ENCODE data around the gene SERGEF. TPM values are rescaled to one million over a fixed set of nuclear protein-coding genes. Genes with fewer than 3 reads are reported as not detected.
"Not testable (repeated sequence)": the region's sequence is repeated elsewhere in the genome, so short reads cannot be mapped to it uniquely, and the experiment has no call there.

Gene SERGEF
- polyA plus RNA-seq, 2 of the 4 experiments (the other 2 are of a cell fraction) = 20.7 to 24.1 TPM

- no peak for ATAC-seq
- Histone ChIP-seq H3K9me3 (peaks cover 5% of the 10 kb centered on the region), H3K27ac (no peak overlapping the region), H3K4me2 (no peak overlapping the region), H3K4me1 (no peaks in the 10 kb centered on the region), H3K4me3 (no peak overlapping the region)
- ChIA-PET CTCF (interaction anchor here (0.9 to 2.7 kb wide), 5 partner anchors 11 to 107 kb away, joined by 3 to 7 read pairs (median 4); no protein-coding TSS in a partner anchor), POLR2A (no interaction called here)
- DNase-seq (ENCODE audit: low read depth in 1 of 2, low spot score in 1 of 2) = no peak
- TF ChIP-seq CBX8 (IDR thresholded peaks at IDR 0.05) = no peak
- no peak for TF ChIP-seq TP53 (CRISPR knock-in tag; IDR thresholded peaks at IDR 0.05)
- no peak for TF ChIP-seq NR3C1 (IDR thresholded peaks at IDR 0.05)
- TF ChIP-seq MYC (IDR thresholded peaks at IDR 0.05; ENCODE audit: borderline replicate concordance, low read length) = no peak
- no peak for TF ChIP-seq MAZ (IDR thresholded peaks at IDR 0.05; ENCODE audit: borderline replicate concordance, low read depth, low read length)
- no peak for TF ChIP-seq KDM1A (IDR thresholded peaks at IDR 0.05; ENCODE audit: low read depth)
- no peak for TF ChIP-seq CHD2 (IDR thresholded peaks at IDR 0.05; ENCODE audit: low read length, partially characterized antibody)
- TF ChIP-seq ZC3H11A (IDR thresholded peaks at IDR 0.05) = no peak
- TF ChIP-seq EHMT2 (IDR thresholded peaks at IDR 0.05; ENCODE audit: low read depth) = no peak
- TF ChIP-seq RAD21 (conservative IDR thresholded peaks at IDR 0.05 in 1 of 2, IDR thresholded peaks at IDR 0.05 in 1 of 2) = no peak
- FAIRE-seq = no peak
- WGBS (ENCODE audit: missing lambda C conversion rate) = 83% methylated on average over 2 of the region's 2 CpGs
Measured at GRCh38 chr11:17873586-17873985, 139.3 kb downstream of the SERGEF start.

GRCh38 chr11:17868398-17868797 lies 144.4 kb downstream of the SERGEF start:
- H3K9me3 ChIP-seq; H3K4me2 ChIP-seq; H3K4me1 ChIP-seq; CTCF ChIA-PET; POLR2A ChIA-PET; H3K4me3 ChIP-seq; H3K27ac ChIP-seq; ATAC-seq; FAIRE-seq; DNase-seq (ENCODE audit: low read depth in 1 of 2, low spot score in 1 of 2): not testable (repeated sequence)
- 82% methylated on average over 3 of the region's 3 CpGs for WGBS (ENCODE audit: missing lambda C conversion rate)

DNA sequence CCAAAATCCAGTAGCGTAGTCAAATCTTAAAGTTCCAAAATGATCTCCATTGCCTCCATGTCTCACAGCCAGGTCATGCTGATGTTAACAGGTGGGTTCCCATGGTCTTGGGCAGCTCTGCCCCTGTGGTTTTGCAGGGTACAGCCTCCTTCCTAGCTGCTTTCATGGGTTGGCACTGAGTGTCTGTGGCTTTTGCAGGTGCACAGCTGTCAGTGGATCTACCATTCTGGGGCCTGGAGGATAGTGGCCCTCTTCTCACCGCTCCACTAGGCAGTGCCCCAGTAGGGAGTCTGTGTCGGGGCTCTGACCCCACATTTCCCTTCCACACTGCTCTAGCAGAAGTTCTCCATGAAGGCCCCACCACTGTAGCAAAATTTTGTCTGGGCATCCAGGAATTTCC lies 145.5 kb downstream of the SERGEF start:
- Histone ChIP-seq H3K27ac (no peak overlapping the region), H3K4me1 (no peaks in the 10 kb centered on the region), H3K4me3 (no peak overlapping the region), H3K4me2 (no peak overlapping the region), H3K9me3 (peaks cover 8% of the 10 kb centered on the region)
- ChIA-PET POLR2A (no interaction called here), CTCF (no interaction called here)
- 90% methylated on average over 3 of the region's 3 CpGs for WGBS (ENCODE audit: missing lambda C conversion rate)
- ATAC-seq (no peak), FAIRE-seq (no peak), DNase-seq (ENCODE audit: low read depth in 1 of 2, low spot score in 1 of 2) (no peak)
- TF ChIP-seq PHF8 (IDR thresholded peaks at IDR 0.05; ENCODE audit: borderline replicate concordance, low read depth) (no peak), RNF2 (IDR thresholded peaks at IDR 0.05; ENCODE audit: borderline replicate concordance, low read depth) (no peak), SREBF2 (IDR thresholded peaks at IDR 0.05) (no peak), FOSB (CRISPR knock-in tag; IDR thresholded peaks at IDR 0.05) (no peak), HOXB13 (CRISPR knock-in tag; IDR thresholded peaks at IDR 0.05; ENCODE audit: low read depth) (no peak), GATA3 (IDR thresholded peaks at IDR 0.05; ENCODE audit: borderline replicate concordance) (no peak), JUN (IDR thresholded peaks at IDR 0.05) (no peak), BCL3 (IDR thresholded peaks at IDR 0.05) (no peak), RAD21 (conservative IDR thresholded peaks at IDR 0.05 in 1 of 2, IDR thresholded peaks at IDR 0.05 in 1 of 2) (no peak), HEYL (CRISPR knock-in tag; IDR thresholded peaks at IDR 0.05) (no peak), MAZ (IDR thresholded peaks at IDR 0.05; ENCODE audit: borderline replicate concordance, low read depth, low read length) (no peak), CBX2 (IDR thresholded peaks at IDR 0.05; ENCODE audit: borderline replicate concordance, low read depth) (no peak), KDM5A (IDR thresholded peaks at IDR 0.05) (no peak), FOSL2 (IDR thresholded peaks at IDR 0.05) (no peak), FOSL2 (CRISPR knock-in tag; IDR thresholded peaks at IDR 0.05) (no peak), FOXS1 (CRISPR knock-in tag; IDR thresholded peaks at IDR 0.05) (no peak), KDM1A (IDR thresholded peaks at IDR 0.05; ENCODE audit: low read depth) (no peak), ZNF302 (CRISPR knock-in tag; IDR thresholded peaks at IDR 0.05) (no peak)
- TF ChIP-seq, protein P1, sequence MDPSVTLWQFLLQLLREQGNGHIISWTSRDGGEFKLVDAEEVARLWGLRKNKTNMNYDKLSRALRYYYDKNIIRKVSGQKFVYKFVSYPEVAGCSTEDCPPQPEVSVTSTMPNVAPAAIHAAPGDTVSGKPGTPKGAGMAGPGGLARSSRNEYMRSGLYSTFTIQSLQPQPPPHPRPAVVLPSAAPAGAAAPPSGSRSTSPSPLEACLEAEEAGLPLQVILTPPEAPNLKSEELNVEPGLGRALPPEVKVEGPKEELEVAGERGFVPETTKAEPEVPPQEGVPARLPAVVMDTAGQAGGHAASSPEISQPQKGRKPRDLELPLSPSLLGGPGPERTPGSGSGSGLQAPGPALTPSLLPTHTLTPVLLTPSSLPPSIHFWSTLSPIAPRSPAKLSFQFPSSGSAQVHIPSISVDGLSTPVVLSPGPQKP (IDR thresholded peaks at IDR 0.05; ENCODE audit: low read depth, low read length) = no peak
- TF ChIP-seq, protein P2, sequence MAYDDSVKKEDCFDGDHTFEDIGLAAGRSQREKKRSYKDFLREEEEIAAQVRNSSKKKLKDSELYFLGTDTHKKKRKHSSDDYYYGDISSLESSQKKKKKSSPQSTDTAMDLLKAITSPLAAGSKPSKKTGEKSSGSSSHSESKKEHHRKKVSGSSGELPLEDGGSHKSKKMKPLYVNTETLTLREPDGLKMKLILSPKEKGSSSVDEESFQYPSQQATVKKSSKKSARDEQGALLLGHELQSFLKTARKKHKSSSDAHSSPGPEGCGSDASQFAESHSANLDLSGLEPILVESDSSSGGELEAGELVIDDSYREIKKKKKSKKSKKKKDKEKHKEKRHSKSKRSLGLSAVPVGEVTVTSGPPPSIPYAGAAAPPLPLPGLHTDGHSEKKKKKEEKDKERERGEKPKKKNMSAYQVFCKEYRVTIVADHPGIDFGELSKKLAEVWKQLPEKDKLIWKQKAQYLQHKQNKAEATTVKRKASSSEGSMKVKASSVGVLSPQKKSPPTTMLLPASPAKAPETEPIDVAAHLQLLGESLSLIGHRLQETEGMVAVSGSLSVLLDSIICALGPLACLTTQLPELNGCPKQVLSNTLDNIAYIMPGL (CRISPR knock-in tag; IDR thresholded peaks at IDR 0.05; ENCODE audit: borderline replicate concordance) = no peak
- TF ChIP-seq, protein P3, sequence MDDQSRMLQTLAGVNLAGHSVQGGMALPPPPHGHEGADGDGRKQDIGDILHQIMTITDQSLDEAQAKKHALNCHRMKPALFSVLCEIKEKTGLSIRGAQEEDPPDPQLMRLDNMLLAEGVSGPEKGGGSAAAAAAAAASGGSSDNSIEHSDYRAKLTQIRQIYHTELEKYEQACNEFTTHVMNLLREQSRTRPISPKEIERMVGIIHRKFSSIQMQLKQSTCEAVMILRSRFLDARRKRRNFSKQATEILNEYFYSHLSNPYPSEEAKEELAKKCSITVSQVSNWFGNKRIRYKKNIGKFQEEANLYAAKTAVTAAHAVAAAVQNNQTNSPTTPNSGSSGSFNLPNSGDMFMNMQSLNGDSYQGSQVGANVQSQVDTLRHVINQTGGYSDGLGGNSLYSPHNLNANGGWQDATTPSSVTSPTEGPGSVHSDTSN (IDR thresholded peaks at IDR 0.05) = no peak

Measured in A549 (cell line).